AG09309 (cell line): ENCODE results near the gene MCF2L2.

Experiments used
- DNase-seq: peaks from one replicate; pipeline ENCODE4 v3.0.0-alpha.2; 2010; ENCODE audit warnings: low read depth
- H3K4me3 ChIP-seq: 2 replicates; pipeline ENCODE4 v1.5.1; 2011; ENCODE audit warnings: mild to moderate bottlenecking, low read depth, low read length, moderate library complexity; ENCODE audit not compliant: control insufficient read depth
- TF ChIP-seq, protein P1 (sequence below): IDR thresholded peaks from 2 replicates; pipeline ENCODE4 v1.5.1; 2011; ENCODE audit warnings: mild to moderate bottlenecking, low read depth, low read length, inconsistent platforms; ENCODE audit not compliant: insufficient read depth, control insufficient read depth; ENCODE audit errors: missing control alignments

MCF2L2 gene

GRCh38 chr3:183254487-183255347 lies 173.7 kb downstream of the MCF2L2 start:
- TF ChIP-seq, protein P1, sequence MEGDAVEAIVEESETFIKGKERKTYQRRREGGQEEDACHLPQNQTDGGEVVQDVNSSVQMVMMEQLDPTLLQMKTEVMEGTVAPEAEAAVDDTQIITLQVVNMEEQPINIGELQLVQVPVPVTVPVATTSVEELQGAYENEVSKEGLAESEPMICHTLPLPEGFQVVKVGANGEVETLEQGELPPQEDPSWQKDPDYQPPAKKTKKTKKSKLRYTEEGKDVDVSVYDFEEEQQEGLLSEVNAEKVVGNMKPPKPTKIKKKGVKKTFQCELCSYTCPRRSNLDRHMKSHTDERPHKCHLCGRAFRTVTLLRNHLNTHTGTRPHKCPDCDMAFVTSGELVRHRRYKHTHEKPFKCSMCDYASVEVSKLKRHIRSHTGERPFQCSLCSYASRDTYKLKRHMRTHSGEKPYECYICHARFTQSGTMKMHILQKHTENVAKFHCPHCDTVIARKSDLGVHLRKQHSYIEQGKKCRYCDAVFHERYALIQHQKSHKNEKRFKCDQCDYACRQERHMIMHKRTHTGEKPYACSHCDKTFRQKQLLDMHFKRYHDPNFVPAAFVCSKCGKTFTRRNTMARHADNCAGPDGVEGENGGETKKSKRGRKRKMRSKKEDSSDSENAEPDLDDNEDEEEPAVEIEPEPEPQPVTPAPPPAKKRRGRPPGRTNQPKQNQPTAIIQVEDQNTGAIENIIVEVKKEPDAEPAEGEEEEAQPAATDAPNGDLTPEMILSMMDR: no peak
- no peak for DNase-seq
- peak overlapping the region; percentile 64 for H3K4me3 ChIP-seq

- no peak for DNase-seq
- peak overlapping the region; percentile 64 for H3K4me3 ChIP-seq
- TF ChIP-seq, protein P1: no peak
Observed at GRCh38 chr3:183253528-183254486, 174.6 kb downstream of the MCF2L2 start.

DNA sequence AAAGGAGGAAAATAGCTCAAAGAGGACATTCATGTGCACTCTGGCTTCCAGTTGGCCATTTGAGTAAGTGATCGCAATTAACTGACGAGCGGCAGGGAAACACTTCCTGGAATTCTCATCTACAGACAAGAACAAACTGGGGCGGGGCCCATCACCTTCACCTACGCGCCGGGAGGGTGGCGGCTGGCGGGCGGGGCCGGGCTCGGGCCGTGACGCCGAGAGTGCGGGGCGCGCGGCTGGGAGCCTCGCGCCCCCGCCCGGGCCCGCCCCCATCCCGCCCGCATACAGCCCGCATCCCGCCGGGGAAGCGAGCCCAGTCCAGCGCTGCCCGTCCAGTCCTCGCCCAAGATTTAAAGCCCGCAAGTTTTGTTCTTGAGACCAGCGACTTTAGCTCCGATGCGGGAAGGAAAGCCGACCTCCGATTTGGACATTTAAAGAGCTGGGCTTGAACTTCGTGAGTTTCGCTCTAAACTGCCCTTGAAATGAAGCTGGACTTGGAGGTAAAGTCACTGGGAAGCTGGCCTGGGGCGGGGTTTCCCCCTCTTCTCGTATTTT lies 175.4 kb downstream of the MCF2L2 start, which contains the start of gene B3GNT5:
Gene B3GNT5 (plus strand): TSS at position 281 of the 555 bp plus-strand sequence. CDS start 16,546 bp downstream, outside the sequence.
- TF ChIP-seq, protein P1: no peak
- no peak for DNase-seq
- peak within 1 kb of the TSS; percentile 64 for H3K4me3 ChIP-seq

GRCh38 chr3:183252118-183252782 lies 176.2 kb downstream of the MCF2L2 start:
- TF ChIP-seq, protein P1: no peak
- DNase-seq: no peak
- no peak overlapping the region for H3K4me3 ChIP-seq

DNA sequence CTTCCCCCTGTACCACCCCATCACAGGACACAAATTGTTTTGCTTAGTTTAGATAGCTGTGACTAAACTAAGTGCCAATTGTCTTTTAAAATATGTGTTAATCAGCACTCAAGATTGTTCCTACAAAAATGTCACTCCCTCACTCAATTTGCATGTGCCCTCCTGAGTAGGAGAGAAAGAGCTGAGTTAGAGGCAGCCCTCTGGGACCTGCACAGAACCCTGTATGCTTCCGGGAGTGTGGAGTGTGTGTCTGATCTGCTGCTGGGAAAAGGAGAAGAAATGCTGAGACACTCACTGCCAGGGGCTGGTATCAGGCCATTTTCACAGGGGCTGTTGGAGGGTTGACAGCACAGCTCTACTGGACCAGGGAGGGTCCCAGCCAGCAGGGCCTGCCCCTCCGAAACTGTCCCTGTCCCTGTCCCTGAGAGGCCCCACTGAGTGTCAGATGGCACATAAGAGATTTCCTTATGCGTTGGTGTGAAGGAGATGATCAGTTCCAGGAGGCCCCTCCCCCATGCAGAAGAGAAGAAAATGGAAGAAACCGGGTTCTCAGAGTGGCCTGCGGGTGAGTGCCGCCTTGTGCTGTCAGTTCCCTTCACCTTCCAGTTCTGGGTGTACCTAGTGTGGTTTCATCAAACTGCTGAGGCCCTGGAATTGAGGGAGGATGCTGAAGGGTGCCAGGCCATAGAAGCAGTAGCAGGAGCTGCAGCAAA lies 179.3 kb downstream of the MCF2L2 start:
- no peak for DNase-seq
- TF ChIP-seq, protein P1: no peak
- H3K4me3 ChIP-seq: no peak overlapping the region
